GM18499 (cell line): ENCODE results near the gene SRD5A1.
A peak's percentile ranks its signal among the peaks of the same experiment; 100 is the strongest.

Experiments used
- ATAC-seq: cut with Tn5 transposase; IDR thresholded peaks from one replicate; pipeline ENCODE4 v1.9.1; 2021; ENCODE audit warnings: moderate number of reproducible peaks; ENCODE audit not compliant: insufficient read depth, unreplicated experiment

The SRD5A1 gene

DNA sequence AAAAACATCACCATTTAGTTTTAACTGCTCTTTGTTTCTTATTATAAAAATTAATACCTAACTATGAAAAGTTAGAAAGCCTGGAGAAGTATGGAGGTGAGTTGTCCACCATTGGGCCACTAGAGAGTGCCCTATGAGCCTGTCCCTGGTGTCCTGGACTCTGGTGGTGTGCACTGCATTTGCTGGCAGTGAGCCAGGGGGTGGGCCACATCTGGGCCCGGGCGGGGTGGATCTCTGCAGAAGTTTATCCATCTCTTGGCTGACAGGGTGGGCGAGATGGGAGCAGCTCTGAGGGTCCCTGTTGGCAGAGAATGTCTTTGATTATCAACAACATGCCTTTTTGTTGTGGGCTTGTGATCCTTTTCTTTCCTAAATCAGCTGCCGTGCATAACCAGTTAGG, 88.2 kb downstream of the SRD5A1 start:
- no peak for ATAC-seq

GRCh38 chr5:6722015-6722414, 88.8 kb downstream of the SRD5A1 start:
- ATAC-seq = peak; percentile 33

DNA sequence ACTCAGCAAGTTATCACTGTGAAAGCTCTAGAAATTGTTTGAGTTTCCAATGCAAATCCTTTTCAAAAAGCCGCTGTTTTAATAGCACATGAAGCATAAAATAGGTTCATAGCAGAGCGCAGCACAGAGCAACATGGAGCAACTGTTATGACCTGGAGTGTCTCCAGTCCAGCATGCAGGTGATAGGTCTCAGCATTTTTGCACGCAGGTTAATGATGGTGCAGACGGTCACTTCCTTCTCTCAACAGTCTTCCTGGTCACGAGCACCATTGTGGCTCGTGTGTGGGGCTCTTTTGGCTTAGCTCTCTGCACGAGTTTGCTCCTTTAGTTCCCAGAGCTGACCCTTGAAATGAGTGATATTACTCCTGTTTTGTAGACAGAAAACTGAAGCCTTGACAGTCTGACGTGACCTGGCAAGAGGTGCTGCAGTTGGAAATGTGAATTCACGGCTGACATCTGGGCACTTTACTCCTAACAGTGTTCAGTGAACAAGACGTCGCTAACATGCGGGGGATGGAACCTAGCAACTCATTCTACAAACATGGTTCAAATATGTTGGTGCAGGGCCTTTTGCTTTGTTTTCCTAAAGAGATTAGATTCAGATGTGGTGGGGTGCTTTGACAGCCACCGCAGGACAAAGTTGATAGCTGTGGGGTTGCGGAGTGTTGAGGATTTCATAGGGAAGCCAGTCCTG, 90.0 kb downstream of the SRD5A1 start:
- no peak for ATAC-seq

- no peak for ATAC-seq
Observed at GRCh38 chr5:6723816-6724300, 90.6 kb downstream of the SRD5A1 start.
